Amygdala (tissue), 56 donors: ENCODE measurements around the gene RABEP2.
"Not testable (repeated sequence)": the region's sequence is repeated elsewhere in the genome, so short reads cannot be mapped to it uniquely, and the experiment has no call there.

Source experiments
- DNase-seq, 56 donors: peaks; one replicate each; lab custom pipeline; 2025; lab: John Stamatoyannopoulos, UW

RABEP2 gene, protein sequence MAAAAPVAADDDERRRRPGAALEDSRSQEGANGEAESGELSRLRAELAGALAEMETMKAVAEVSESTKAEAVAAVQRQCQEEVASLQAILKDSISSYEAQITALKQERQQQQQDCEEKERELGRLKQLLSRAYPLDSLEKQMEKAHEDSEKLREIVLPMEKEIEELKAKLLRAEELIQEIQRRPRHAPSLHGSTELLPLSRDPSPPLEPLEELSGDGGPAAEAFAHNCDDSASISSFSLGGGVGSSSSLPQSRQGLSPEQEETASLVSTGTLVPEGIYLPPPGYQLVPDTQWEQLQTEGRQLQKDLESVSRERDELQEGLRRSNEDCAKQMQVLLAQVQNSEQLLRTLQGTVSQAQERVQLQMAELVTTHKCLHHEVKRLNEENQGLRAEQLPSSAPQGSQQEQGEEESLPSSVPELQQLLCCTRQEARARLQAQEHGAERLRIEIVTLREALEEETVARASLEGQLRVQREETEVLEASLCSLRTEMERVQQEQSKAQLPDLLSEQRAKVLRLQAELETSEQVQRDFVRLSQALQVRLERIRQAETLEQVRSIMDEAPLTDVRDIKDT

GRCh38 chr16:28924762-28925385 lies at the start of gene RABEP2:
Gene RABEP2, minus strand, starts transcription at chr16:28925238. Its CDS starts 75 bp downstream, at chr16:28925163.
- peak; percentile 39 to 98 (median 86) for DNase-seq

DNA sequence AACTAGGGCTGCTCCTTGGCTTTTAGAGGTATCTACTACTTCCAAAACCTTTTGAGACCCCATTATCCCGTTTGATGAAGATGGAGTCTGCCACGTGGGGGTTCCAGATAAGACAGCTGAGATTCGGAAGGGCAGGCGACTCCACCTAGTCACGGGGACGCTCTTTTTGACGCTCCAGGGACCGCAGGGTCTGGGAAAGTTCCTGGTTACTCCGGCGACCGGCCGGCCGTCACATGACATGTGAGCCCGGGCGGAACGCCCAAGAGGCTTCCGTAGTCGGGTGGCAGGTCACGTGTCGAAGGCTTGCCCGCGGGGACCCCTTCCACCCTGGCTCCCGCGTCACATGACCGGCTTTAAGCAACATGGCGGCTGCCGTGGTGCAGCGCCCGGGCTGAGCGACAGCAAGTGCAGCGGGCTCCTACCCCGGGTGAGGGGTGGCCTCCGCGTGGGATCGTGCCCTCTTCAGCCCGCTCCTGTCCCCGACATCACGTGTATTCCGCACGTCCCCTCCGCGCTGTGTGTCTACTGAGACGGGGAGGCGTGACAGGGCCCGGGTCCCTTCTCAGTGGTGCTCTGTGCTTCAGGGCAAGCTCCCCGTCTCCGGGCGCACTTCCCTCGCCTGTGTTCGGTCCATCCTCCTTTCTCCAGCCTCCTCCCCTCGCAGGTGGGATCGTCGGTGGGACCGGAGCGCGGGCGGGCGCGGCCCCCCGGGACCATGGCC lies 49.6 kb upstream of the RABEP2 start, which contains the start of gene SPNS1:
TSS of gene SPNS1 (plus strand) at position 342 of the 721 bp plus-strand sequence. CDS start at position 716, 374 bp downstream.
- DNase-seq = peak; percentile 77 to 100 (median 96)

GRCh38 chr16:28974007-28974436 lies 49.0 kb upstream of the RABEP2 start:
- DNase-seq = peak in 44 of 56 donors; percentile 10 to 71 (median 46)

GRCh38 chr16:28969696-28970095 lies 44.7 kb upstream of the RABEP2 start:
- not testable (repeated sequence) for DNase-seq

GRCh38 chr16:28967156-28967555 lies 42.1 kb upstream of the RABEP2 start:
- no peak for DNase-seq

DNA sequence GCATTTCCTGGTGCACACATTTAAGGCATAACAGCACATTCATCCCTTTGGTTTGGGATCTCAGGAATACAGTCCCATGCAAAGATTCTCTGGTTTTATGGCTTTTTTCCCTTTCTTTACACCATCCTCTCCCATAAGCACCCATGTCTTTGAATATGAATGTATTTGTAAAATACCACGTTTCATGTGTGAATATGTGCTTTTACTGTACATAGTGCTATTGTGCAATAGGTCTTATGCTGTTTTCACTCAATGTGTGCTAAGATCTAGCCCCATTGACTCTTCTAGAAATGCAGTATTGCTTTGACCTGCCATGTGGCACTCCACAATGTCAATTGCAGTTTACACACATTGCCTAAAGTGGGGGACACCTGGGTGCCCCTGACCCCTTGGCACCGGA lies 39.5 kb upstream of the RABEP2 start:
- DNase-seq = no peak

DNA sequence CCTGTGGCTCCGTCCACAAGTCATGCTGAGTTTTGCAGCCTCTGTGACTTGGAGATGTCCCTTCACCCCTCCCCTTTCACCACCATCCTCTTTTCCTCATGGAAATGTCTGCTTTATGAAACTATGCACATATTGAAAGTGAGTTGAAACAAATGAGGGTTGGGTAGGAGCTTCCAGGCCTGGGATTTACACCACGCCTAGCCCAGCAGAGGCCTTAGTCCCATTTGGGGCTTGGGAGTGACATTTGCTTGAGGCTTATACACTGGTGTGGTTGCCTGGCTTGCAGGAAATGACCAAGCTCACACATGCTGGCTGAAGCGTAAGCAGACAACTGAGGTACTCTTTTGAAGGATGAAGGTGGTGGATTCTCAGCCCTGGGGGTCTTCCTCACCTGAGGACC lies 39.0 kb upstream of the RABEP2 start:
- no peak for DNase-seq

GRCh38 chr16:28958836-28959235 lies 33.8 kb upstream of the RABEP2 start:
- no peak for DNase-seq

DNA sequence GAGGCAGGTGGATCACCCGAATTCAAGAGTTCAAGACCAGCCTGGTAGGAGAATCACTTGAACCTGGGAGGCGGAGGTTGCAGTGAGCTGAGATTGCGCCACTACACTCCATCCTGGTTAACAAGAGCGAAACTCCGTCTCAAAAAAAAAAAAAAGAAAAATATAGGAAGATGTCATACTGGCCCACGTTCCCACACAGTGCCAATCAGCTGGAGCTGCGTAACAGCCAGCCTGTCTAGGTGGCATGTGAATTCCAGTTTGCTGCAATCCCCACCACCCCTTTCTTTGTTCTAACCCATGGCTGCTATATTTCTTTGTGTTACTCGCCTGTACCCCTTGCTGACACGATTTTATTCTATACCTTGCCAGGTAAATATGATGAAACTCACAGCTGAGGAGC lies 33.2 kb upstream of the RABEP2 start:
- no peak for DNase-seq

DNA sequence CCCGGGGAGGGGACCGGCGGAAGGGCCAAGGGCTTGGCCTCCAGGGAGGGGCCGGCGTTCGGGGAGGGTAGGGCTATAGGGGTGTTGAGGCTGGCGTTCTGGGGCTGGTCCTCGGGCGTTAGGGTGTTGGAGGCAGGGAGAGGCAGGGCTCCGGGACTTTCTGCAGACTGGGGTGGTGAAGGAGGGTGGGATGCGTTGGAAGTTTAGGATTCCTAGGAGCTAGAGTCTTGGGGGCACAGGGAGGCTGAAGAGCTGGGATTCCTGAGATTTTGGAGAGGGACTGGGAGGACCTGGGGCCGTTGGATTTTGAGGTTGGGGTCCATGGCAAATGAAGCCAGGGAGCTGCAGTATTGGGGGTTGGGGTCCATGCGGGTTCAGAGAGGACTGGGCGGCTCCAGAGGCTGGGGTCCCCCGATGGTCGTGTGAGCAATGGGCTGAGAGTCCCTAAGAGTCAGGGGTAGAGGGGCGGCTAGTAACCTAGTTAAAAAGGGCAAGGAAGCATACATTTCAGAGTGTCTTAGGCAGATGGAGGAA lies 26.4 kb upstream of the RABEP2 start:
- DNase-seq = peak in 4 of 56 donors; percentile 30 to 44 (median 35)

- DNase-seq = peak; percentile 90 to 100 (median 100)
Measured at GRCh38 chr16:28950648-28951409, 25.8 kb upstream of the RABEP2 start, which contains the start of gene NFATC2IP. Gene NFATC2IP, plus strand, starts transcription at chr16:28950937. Its CDS starts 75 bp downstream, at chr16:28951012.

- DNase-seq = no peak
Measured at GRCh38 chr16:28946681-28947080, 21.6 kb upstream of the RABEP2 start.

- no peak for DNase-seq
Measured at GRCh38 chr16:28943281-28943680, 18.2 kb upstream of the RABEP2 start.

DNA sequence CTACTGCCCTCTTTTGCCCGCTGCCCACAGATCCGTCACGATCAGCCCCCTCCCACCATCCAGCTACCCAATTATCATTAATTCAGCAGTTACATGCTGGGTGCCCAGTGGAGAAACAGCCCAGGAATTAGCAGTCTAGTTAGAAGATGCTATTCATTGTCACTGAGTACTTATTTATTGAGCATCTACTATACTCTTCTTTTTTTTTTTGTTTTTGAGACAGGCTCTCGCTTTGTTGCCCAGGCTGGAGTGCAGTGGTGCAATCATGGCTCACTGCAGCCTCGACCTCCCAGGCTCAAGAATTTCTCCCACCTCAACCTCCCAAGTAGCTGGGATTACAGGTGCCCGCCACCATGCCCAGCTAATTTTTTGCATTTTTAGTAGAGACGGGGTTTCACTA lies 14.8 kb upstream of the RABEP2 start:
- DNase-seq = not testable (repeated sequence)

DNA sequence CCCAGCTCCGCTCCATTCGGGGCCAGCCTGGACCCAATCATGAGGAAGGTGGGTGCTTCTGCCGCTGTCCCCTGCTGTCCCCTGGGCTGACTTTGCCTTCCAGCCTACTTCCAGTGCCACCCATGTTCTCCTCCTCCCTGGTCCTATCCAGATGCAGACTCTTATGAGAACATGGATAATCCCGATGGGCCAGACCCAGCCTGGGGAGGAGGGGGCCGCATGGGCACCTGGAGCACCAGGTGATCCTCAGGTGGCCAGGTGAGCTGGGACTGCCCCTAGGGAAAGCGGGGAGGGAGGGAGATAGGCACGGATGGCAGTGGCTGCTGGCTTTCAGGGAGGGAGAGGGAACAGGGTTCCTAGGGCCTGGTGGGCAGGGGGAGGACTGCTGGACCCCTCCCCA lies 13.7 kb upstream of the RABEP2 start:
- DNase-seq = no peak

DNA sequence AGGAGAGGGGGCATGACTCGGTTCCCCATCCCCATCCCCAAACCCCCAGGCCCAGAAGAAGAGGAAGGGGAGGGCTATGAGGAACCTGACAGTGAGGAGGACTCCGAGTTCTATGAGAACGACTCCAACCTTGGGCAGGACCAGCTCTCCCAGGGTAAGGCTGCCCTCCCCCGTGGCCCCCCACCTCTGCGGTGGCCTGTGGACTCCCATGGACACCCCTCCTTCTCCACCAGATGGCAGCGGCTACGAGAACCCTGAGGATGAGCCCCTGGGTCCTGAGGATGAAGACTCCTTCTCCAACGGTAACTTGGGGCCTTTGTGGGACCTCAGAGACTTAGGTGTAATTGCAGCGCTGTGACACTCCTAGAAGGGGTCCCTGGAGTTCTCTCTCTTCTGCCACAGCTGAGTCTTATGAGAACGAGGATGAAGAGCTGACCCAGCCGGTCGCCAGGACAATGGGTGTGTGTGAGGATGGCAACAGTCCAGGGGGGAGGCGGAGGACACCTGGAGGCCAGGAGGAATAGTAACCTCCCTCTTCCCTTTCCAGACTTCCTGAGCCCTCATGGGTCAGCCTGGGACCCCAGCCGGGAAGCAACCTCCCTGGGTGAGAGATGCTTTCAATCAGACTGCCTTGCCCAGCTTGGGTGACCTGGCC lies 12.3 kb upstream of the RABEP2 start:
- DNase-seq = no peak

- DNase-seq = no peak
Measured at GRCh38 chr16:28936784-28937155, 11.7 kb upstream of the RABEP2 start.

DNA sequence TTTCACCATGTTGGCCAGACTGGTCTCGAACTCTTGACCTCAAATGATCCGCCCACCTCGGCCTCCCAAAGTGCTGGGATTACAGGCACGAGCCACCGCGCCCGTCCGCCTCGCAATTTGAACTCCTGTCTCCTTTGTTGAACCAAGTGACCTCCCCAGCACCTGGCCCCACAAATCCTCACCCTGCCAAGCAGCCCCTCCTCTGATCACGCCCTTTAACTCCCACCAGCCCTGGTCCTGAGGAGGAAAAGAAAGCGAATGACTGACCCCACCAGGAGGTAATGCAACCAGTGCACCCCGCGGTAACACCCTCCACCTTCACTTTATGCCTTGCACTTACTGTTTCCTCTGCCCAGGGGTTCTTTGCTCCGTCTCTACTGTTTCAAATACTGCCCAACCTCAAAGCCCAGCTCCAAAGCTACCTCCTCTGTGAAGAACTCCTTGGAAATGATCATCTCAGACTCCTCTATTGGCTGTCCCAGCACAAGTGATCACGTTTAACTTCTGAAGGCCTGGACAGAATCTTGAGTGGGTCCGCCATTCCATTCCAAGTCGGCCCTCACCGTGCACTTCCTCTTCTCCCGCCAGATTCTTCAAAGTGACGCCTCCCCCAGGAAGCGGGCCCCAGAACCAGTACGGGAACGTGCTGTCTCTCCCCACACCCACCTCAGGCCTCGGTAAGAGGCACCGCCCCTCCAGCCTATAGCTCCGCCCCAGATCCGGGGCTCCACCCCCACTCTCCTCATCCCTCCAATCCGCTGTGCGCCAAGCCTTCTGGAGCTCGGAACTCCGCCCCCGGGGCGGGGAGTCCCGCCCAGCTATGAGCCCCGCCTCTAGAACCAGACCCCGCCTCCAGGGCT lies 11.1 kb upstream of the RABEP2 start:
- peak in 42 of 56 donors; percentile 0 to 70 (median 30) for DNase-seq
